CMK (cell line): ENCODE data around the gene RACGAP1.
A peak's percentile ranks its signal among the peaks of the same experiment; 100 is the strongest.

Experiments
- DNase-seq: peaks from one replicate; pipeline ENCODE4 v3.0.0-alpha.2; 2010; ENCODE audit warnings: low read depth

The RACGAP1 gene

GRCh38 chr12:50056639-50056976 lies 31.3 kb upstream of the RACGAP1 start:
- no peak for DNase-seq

DNA sequence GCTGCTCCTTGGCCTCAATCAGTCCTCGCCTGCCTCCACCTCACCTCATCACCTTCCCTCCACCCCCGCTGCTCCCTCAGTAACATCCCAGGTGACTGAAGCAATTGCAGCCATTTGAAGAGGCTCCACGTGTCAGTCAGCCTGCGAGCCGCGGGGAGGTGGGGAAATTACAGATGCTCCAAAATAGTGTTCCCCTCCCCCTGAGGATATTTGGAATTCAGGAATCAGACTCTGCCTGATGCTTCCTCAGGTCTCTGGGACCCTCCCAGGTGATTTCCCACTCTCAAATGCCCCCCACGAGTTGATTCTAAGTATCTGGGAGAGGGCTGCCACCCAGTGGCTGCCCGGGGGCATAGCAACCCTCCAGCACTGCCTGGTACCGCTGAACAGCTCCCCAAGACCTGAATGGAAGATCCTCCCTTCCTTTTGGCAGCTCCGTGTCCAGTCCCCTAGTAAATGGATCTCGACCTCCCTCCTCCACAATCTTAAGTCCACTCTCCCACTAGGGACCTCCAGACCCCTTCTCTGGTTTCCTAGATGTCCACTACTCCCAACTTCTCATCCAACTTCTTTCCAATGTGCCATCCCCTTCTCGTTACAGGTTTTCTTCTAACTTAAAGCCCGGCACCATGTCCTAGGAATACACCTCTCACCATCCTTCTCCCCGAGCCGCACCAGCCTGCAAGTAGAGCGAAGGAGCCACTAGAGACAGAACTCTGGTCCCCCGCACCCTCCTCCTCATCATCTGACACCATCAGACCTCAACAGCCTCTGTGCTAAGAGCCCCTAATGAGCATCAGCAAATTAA lies 30.7 kb upstream of the RACGAP1 start:
- no peak for DNase-seq

- DNase-seq: no peak
Measured at GRCh38 chr12:50053583-50053982, 28.3 kb upstream of the RACGAP1 start.

GRCh38 chr12:50052964-50053363 lies 27.7 kb upstream of the RACGAP1 start:
- DNase-seq: no peak

DNA sequence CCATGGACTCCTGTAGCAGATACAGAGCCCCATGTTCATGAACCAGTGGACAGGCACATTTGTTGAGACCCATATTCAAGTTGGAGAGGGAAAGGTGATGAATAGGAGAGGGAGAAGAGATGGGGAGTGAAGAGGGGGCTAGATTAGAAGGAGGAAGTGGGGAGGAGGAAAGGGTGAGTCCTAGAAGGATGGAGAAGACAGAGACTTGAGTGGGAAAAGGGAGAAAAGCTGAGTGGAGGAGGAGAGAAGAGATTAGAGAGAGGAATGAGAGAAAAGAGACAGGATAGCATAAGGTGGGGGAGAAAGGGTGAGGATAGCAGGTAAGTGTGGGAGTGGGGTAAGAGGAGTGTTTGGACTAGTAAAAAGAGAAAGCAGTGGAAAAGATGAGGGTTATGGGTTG lies 27.2 kb upstream of the RACGAP1 start:
- no peak for DNase-seq

DNA sequence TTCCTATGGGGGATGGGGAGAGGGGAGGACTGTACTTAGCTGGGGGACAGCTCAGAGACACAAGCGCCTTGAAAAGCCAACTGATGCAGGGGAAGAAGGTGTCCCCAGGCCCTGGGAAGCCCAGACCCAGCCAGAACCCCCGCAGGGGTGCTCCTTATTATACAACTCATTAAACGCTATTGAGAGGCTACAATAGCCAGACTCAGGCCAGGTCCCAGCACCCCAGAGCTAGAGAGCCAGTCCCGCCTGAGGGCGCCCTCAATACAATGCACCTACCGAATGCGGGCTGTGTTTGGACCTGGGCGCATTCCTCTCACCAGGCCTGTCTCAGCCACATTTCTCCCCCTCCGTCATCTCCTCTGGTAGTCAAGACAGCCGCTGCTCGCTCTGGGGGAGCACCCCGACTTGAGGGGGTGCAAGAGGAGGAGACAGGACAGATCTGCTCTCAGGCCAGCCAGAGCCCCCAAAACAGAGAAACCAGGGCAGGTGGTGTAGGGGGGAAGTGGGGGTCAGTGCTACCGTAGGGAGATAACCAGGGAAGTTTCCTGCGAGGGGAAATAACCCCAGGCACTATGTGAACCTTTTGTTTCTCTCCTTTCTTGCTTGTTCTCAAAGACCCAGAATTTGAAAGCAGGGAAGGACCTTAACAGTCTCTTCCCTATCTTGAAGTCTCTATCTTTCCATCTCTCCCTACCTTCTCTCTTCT lies 26.0 kb upstream of the RACGAP1 start:
- DNase-seq: no peak

DNA sequence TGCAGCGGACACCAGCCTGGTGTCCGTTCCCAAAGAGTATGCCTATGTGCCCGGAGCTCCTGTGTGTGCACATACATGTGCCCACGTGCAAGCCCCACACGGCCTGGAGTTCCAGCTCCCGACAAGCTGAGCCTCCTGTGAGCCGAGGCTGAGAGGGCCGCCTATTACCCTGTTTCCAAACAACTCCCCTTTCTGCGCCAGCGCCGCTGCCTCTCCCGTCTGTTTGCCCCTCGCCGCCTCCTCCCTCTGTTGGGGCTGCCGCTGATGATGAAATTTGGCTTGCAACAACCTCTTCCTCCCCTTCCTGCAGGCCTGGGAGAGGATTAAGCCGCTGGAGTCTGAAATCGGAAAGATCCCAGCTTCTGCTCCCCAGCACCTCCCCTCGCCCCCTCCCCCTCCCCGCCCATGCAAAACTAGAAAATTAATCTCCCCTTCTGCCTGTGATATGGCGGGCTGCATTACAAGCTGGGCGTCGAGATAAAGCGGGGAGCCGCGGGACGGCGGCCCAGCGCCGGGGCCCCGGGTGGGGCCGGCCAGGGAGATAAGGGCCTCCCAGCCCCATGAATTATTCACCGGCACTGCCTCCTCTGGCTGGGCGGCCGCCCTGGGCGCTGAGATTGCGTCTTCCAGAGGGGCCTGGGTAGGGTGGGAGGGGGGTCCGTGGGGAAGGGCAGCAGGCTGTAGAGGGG lies 25.3 kb upstream of the RACGAP1 start:
- peak; percentile 96 for DNase-seq

DNA sequence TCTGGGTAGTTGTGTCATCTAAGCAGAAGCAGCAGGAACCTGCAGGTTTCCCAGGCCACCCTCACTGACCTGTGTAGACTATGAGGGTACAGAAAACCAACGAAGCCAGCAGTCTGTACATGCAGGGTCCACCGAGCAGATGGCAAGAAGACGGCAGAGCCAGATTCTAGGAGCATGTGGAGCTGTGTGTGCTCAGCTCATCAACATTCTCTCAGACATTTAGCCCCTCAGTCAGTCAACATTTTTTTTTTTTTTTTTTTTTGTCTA lies 24.8 kb upstream of the RACGAP1 start:
- DNase-seq: no peak

DNA sequence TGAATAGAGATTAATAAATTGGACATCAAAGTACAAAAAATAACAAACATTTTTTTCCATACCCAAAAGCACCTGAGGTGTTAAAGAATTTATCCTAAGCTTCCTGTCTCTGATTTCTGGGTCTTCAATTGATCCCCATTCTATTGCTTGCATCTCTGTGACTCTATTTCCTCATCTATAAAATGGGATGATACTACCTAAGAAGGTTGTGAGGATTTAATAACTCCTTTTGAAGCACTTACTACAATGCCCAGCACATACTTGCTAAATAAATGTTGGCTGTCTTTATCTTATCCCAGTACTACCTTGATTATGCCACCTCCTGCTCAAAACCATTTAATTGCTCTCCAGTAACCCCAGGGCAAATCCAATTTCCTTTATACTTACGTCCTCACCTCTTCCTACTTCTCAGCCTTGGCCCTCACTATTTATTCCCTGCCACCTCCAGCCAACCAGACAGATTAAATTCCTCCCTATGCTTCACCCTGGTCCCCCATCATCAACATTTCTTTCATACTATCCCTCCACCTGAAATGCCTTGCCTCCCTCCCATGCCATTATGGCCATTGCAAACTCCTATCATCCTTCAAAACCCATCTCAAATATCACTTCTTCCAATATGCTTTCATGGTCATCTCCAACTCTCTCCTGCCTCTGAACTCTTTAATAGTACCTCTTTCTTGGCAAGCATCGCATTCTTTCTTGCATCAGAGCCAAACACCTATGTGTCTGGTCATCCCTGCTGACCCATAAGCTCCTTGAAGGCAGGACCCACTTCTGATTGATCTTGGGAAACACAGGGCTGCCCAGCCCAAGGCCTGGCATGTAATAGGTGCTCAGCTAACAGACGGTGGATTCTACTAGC lies 24.2 kb upstream of the RACGAP1 start:
- DNase-seq: no peak

GRCh38 chr12:50047693-50048250 lies 22.5 kb upstream of the RACGAP1 start:
- peak; percentile 84 for DNase-seq

DNA sequence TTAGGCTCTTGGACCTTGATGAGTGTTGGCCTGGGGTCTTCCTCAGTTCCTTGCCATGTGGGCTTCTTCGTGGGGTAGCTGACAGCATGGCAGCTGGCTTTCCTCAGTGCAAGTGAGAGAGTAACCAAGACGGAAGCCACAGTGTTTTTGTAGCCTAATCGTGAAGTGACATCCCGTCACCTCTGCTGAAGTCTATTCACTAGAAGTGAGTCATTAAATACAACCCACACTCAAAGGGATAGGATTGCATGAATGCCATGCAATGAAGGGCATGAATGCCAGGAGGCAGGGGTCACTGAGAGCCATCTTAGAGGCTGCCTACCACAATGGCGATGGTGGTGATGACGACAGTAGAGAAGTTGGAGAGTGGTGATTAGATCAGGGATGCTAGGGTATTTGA lies 18.6 kb upstream of the RACGAP1 start:
- no peak for DNase-seq

DNA sequence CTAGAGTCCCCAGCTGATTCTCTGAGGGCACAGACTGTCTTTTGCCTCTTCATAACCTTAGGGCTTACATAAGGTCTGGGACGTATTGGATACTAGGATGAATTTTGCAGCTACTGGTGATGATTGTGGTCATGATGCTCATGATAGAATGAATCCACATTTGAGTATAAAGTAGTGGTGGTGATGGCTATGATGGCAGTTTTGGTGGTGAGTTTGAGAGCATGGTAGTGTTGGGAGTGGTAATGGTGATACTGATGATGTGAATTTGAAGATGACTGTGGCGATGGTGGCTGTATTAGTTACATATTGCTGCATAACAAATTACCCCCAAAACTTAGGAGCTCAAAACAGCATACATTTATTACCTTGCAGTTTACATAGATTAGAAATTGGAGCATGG lies 18.0 kb upstream of the RACGAP1 start:
- no peak for DNase-seq

DNA sequence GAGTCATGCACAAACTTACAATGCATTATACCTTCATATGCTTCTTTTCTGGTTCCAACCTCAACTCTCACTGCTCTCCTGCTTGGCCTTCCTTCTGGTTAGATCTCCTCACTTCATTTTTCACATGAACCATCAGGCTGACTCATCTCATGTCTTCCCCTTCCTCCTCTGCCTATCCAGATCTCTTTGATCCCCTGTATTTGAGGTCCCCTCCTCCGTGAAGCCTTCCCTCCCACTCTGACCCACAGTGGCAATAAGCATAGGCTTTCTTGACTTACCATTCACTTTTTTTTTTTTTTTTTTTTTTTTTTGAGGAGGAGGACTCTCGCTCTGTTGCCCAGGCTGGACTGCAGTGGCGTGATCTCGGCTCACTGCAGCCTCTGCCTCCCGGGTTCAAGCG lies 17.4 kb upstream of the RACGAP1 start:
- no peak for DNase-seq

DNA sequence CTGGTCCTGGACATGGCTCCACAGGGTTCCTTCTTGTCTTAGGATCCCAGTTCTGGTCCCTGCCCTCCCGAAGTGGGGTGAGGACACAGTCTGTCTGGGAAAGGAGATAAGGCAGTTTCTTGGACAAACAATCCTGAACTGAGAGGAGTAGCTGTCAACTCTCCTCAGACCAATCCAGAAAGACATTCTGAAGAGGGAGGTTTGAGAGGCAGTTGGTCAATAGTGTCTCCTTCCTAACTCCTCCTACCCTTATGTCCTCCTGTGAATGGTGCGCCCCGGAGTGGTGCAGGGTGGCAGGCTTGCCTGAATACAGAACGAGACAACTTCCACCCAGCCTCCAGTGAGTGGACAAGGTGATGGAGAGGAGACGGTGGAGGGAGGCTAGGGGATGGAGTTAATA lies 16.7 kb upstream of the RACGAP1 start:
- no peak for DNase-seq

- DNase-seq: no peak
Measured at GRCh38 chr12:50041062-50041860, 16.0 kb upstream of the RACGAP1 start.

DNA sequence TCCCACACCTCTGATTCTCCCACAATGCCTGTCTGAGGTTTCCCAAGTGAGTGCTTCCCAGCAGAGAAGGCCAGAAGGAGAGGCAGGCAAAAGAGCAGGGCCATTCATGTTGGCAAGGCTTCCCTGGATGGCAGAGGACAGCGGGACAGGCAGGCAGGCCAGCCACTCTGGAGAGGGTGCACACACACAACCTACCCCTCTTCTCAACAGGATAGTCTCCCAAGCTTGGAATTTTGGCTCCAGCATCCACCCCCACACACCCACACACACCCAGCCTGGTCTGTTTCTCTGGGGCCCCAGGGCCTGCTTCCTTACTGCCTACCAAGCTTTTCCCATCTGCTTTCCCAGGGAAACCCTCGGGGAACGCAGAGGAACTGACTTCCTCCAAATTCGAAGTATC lies 15.4 kb upstream of the RACGAP1 start:
- no peak for DNase-seq

GRCh38 chr12:50039151-50039835 lies 14.0 kb upstream of the RACGAP1 start:
- DNase-seq: peak; percentile 85

- DNase-seq: no peak
Measured at GRCh38 chr12:50038336-50038735, 13.0 kb upstream of the RACGAP1 start.

DNA sequence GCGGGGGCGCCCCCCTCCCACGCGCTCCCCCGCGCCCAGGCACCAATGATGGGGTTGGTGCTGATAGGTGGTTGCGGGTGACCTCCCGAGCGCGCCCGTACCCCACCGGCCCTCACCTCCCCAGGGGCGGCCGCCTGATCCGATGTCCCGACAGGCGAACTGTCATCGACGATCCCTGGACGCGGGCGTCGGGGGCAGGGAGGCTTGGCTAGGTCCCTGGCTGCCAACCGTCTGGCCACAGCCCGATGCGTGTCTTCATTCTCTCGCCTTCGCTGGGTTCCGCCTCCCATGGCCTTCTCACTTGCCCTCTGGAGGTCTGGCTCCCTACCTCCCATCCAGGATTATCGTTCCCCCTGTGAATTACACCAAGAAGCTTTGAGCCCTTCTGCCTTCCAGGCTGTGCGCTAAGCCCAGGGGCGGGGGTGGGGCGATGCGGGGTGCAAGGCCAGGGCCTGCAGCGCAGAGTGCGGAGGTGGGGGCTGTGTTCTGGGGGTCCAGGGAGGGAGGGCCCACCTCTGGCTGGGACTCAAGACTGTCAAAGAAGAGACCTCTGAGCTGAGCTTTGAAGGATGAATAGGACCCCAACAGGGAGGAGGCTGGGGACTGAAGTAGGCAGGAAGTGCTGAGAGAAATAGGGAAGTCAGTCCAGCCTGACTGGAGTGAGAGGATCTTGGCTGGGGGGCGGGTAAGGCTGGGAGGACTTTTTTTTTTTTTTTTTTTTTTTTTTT lies 7.7 kb upstream of the RACGAP1 start:
- no peak for DNase-seq

- DNase-seq: no peak
Measured at GRCh38 chr12:50032515-50032853, 7.2 kb upstream of the RACGAP1 start.
